GM12878 (cell line): ENCODE data around the gene CLASP1. TPM values are rescaled to one million over a fixed set of nuclear protein-coding genes. Genes with fewer than 3 reads are reported as not detected.

Experiments used
- ATAC-seq: fragments of 200-7000 bp; cut with Tn5 transposase; 3 replicates; pipeline ENCODE4 v1.9.1; 2020; ENCODE audit warnings: mild to moderate bottlenecking, moderate library complexity
- BruUV-seq: library from RNA; stranded (reverse); fragments of 400-500 nt; replicated peaks from 2 replicates; lab custom pipeline; 2021; lab: Mats Ljungman, UMichigan
- CTCF ChIA-PET: fragments of 300-600 bp; sonication (Branson Sonifier 250); formaldehyde crosslinking; extraction: SDS; loops from one replicate; lab custom pipeline; 2021; ENCODE audit warnings: inconsistent platforms; lab: Yijun Ruan, JAX
- POLR2A ChIA-PET: fragments of 350-600 bp; formaldehyde crosslinking; extraction: SDS; loops from one replicate; lab custom pipeline; 2021; ENCODE audit warnings: inconsistent platforms; lab: Charles Lee
- RAD21 ChIA-PET: fragments of 300-600 bp; sonication (Branson Sonifier 250); formaldehyde crosslinking; loops from one replicate; lab custom pipeline; 2023; ENCODE audit warnings: antibody characterized with exemption; ENCODE audit not compliant: unreplicated experiment; lab: Charles Lee
- SMC1A ChIA-PET: fragments of 300-600 bp; sonication (Branson Sonifier 250); formaldehyde crosslinking; loops from one replicate; lab custom pipeline; 2023; ENCODE audit not compliant: unreplicated experiment, uncharacterized antibody; lab: Charles Lee
- DNase-seq: peaks from one replicate; pipeline ENCODE4 v3.0.0-alpha.2; 2011; ENCODE audit warnings: low read depth, low spot score
- FAIRE-seq: peaks from 3 replicates; lab custom pipeline; 2011; peaks lifted over from hg19 to GRCh38; lab: Jason Lieb, UNC
- H2AFZ ChIP-seq: 2 replicates; pipeline ENCODE4 v1.6.0; 2011; ENCODE audit warnings: low read depth, low read length, control low read depth; ENCODE audit not compliant: control insufficient read depth
- H3K27ac ChIP-seq: 2 replicates; pipeline ENCODE4 v1.5.1; 2011; ENCODE audit warnings: control low read depth; ENCODE audit not compliant: control insufficient read depth, insufficient read depth
- H3K27me3 ChIP-seq, 2 experiments: replicated peaks in 1 of 2; 2 replicates each; pipeline versions ENCODE4 v1.6.0 to v1.6.1; 2011; ENCODE audit warnings: low read length in 1 of 2; ENCODE audit not compliant: control insufficient read depth in 2 of 2, insufficient read depth in 2 of 2
- H3K36me3 ChIP-seq, 2 experiments: 2 replicates each; pipeline ENCODE4 v1.5.1; 2011; ENCODE audit warnings: low read length in 1 of 2; ENCODE audit not compliant: control insufficient read depth in 2 of 2, insufficient read depth in 2 of 2
- H3K4me1 ChIP-seq: 2 replicates; pipeline ENCODE4 v1.6.1; 2011; ENCODE audit warnings: mild to moderate bottlenecking, low read length, moderate library complexity, mixed read lengths; ENCODE audit not compliant: control insufficient read depth, insufficient read depth
- H3K4me2 ChIP-seq: 2 replicates; pipeline ENCODE4 v1.6.0; 2011; ENCODE audit warnings: control low read depth; ENCODE audit not compliant: control insufficient read depth, insufficient read depth
- H3K4me3 ChIP-seq: fragments of 200-600 bp; sonication (generic); 2 replicates; pipeline ENCODE4 v1.5.1; 2016
- H3K79me2 ChIP-seq: 2 replicates; pipeline ENCODE4 v1.6.0; 2011; ENCODE audit warnings: low read length; ENCODE audit not compliant: control insufficient read depth, insufficient read depth
- H3K9ac ChIP-seq: 2 replicates; pipeline ENCODE4 v1.8.0; 2011; ENCODE audit warnings: low read length, control low read depth, mixed read lengths; ENCODE audit not compliant: control insufficient read depth, insufficient read depth
- H3K9me3 ChIP-seq: replicated peaks from 3 replicates; pipeline ENCODE4 v1.5.1; 2011; ENCODE audit warnings: mild to moderate bottlenecking, low read length; ENCODE audit not compliant: control insufficient read depth, insufficient read depth
- H4K20me1 ChIP-seq: 2 replicates; pipeline ENCODE4 v1.6.0; 2011; ENCODE audit not compliant: control insufficient read depth, insufficient read depth
- CBFB ChIP-seq: IDR thresholded peaks from 2 replicates; pipeline ENCODE4 v1.6.1; 2016; ENCODE audit warnings: antibody characterized with exemption, low read depth
- IRF4 ChIP-seq: IDR thresholded peaks from 2 replicates; pipeline ENCODE4 v1.6.1; 2011; ENCODE audit warnings: low read depth, low read length
- JUNB ChIP-seq: IDR thresholded peaks from 2 replicates; pipeline ENCODE4 v1.6.1; 2016; ENCODE audit warnings: antibody characterized with exemption, mild to moderate bottlenecking
- NFIC ChIP-seq: IDR thresholded peaks from 2 replicates; pipeline ENCODE4 v1.6.1; 2012; ENCODE audit warnings: low read depth, mild to moderate bottlenecking, inconsistent platforms, low read length, moderate library complexity
- NFYA ChIP-seq: IDR thresholded peaks from 2 replicates; pipeline ENCODE4 v1.6.1; 2011; ENCODE audit warnings: low read depth, mild to moderate bottlenecking, low read length, improper control_type of control experiment, borderline replicate concordance
- PBX3 ChIP-seq: IDR thresholded peaks from 2 replicates; pipeline ENCODE4 v1.6.1; 2011; ENCODE audit warnings: mild to moderate bottlenecking, low read depth, low read length, moderate library complexity; ENCODE audit not compliant: insufficient replicate concordance
- PKNOX1 ChIP-seq: fragments of 450-650 bp; IDR thresholded peaks from 2 replicates; pipeline ENCODE4 v1.6.1; 2016; ENCODE audit warnings: mild to moderate bottlenecking
- POLR2AphosphoS5 ChIP-seq: IDR thresholded peaks from 2 replicates; pipeline ENCODE4 v1.6.1; 2011; ENCODE audit warnings: mild to moderate bottlenecking, low read length, inconsistent platforms
- SREBF2 ChIP-seq: IDR thresholded peaks from 2 replicates; pipeline ENCODE4 v1.6.1; 2012; ENCODE audit warnings: mild to moderate bottlenecking, low read length
- TCF12 ChIP-seq: IDR thresholded peaks from 2 replicates; pipeline ENCODE4 v1.6.1; 2011; ENCODE audit warnings: low read depth, mild to moderate bottlenecking, low read length
- USF1 ChIP-seq: IDR thresholded peaks from 2 replicates; pipeline ENCODE4 v1.6.1; 2011; ENCODE audit warnings: borderline replicate concordance, low read depth, mild to moderate bottlenecking, moderate library complexity, mixed read lengths, low read length; ENCODE audit not compliant: insufficient read depth; ENCODE audit errors: extremely low read length
- WGBS: methylation state at CpG from one replicate; pipeline ENCODE4 v1.1.6; 2016; ENCODE audit warnings: low lambda C conversion rate; ENCODE audit not compliant: insufficient replicate concordance, insufficient coverage; ENCODE audit errors: missing lambda C conversion rate; 5-methylcytosine and 5-hydroxymethylcytosine counted together
- in situ Hi-C: fragments of 300-500 bp; cut with MboI; formaldehyde crosslinking; loops from 9 replicates; pipeline ENCODE4 v1.14.3; 2018; ENCODE audit warnings: mixed read lengths
- intact Hi-C: fragments of 100-400 bp; cut with micrococcal nuclease; formaldehyde crosslinking; loops from one replicate; pipeline ENCODE4 v1.14.2; 2022; ENCODE audit not compliant: unreplicated experiment
- polyA plus RNA-seq, 11 experiments: library from polyadenylated mRNA; depleted of rRNA in 4 of 11; unstranded in 6 of 11; stranded (reverse) in 5 of 11; fragments of >200 nt; fragmentation: Nextera tagmentation in 4 of 11; fragmentation: Illumina TruSeq in 1 of 11; extraction: Ambion mirVana in 4 of 11; extraction: Trizol in 1 of 11; gene quantifications; 1 replicate in 1 of 11; 2 replicates in 10 of 11; pipeline versions ENCODE4 v1.2.1 to v1.2.3, GENCODE V29; 2011 to 2016; ENCODE audit warnings: inconsistent platforms in 2 of 11, missing spikeins in 2 of 11, low read depth in 1 of 11
- total RNA-seq, 4 experiments: library from RNA; depleted of rRNA in 3 of 4; stranded (reverse); fragments of >200 nt in 3 of 4; fragmentation: Illumina TruSeq in 1 of 4; extraction: Trizol in 1 of 4; gene quantifications; 2 replicates each; pipeline versions ENCODE4 v1.2.1 to v1.2.3, GENCODE V29; 2013 to 2021

CLASP1 gene
- total and polyA plus RNA-seq, 10 of the 15 experiments (the other 5 are each of a cell fraction or from before 2014, with no cell fraction given) = 1.4 to 62.4 (median 32.9) TPM

DNA sequence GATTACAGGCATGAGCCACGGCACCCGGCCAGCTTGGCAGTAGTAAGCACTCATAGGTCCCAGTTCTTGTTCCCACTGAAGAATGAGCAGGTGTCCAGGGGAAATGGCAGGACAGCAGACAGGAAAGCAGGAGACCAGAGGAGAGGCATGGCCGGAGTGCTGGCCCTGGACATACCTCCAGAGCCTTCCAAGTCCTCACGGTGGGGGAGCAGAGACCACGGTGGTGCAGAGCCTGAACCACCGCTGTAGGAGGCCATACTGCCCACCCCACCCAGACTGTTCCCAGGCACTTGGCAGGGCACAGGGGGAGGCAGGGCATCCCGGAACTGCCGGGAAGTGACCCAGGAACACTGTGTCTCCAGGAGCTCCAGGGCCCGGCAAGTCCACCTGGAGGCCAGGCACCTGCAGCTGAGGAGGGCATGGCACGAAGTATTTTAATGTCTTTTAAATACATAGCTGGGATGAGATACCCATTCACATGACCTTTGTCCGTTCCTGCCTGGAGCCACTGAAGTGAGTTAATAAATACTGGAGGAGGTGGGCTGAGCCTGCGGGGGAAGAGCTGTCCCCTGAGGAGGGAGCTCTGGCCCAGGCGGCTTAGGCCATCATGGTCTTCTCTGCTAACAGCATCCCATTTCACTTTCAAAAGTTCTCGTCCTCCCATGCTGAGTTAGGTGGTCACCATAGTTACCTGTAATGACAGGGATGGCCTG is 314.5 kb downstream of the CLASP1 start (continued):
- TF ChIP-seq USF1 (no peak), SREBF2 (no peak), TCF12 (no peak), POLR2AphosphoS5 (no peak)

GRCh38 chr2:121333834-121334558 is 315.3 kb downstream of the CLASP1 start:
- ATAC-seq = peak; percentile 74
- FAIRE-seq = peak; percentile 49
- H3K27me3 ChIP-seq = no peaks in the 10 kb centered on the region
- SMC1A ChIA-PET = interaction anchor here (0.9 to 1.0 kb wide), 2 partner anchors 10 to 15 kb away, joined by 3 read pairs; no protein-coding TSS in a partner anchor
- no peak for TF ChIP-seq NFIC
- 0 out of 2 replicates have a peak, but pooled peaks have one; percentile 43 for TF ChIP-seq IRF4
- TF ChIP-seq PBX3 = peak; percentile 86
- TF ChIP-seq PKNOX1 = peak; percentile 95
- peak; percentile 46 for TF ChIP-seq JUNB
- TF ChIP-seq CBFB = no peak
- TF ChIP-seq NFYA = no peak
- TF ChIP-seq, all 136 proteins: peak for 4
- Histone ChIP-seq H3K9me3 (no peaks in the 10 kb centered on the region), H2AFZ (no peak overlapping the region), H3K9ac (no peak overlapping the region), H3K4me1 (peaks cover 5% of the 10 kb centered on the region; the same call in 1 of the 2 replicates), H3K27ac (no peak overlapping the region), H3K4me2 (no peak overlapping the region), H4K20me1 (no peaks in the 10 kb centered on the region), H3K4me3 (no peak overlapping the region), H3K79me2 (no peaks in the 10 kb centered on the region), H3K36me3 (peaks cover 4% of the 10 kb centered on the region in 2 experiments; a peak in 2 of 4 replicates)
- in situ Hi-C loops (no loop called here), intact Hi-C loops (no loop called here)
- 45% methylated on average over 12 of the region's 12 CpGs for WGBS
- ChIA-PET RAD21 (no interaction called here), CTCF (interaction anchor here (0.8 kb wide), 2 partner anchors 21 to 249 kb away, joined by 3 read pairs; no protein-coding TSS in a partner anchor), POLR2A (no interaction called here)
- no TSS peak for BruUV-seq
- peak; percentile 3 for DNase-seq
